Sigmoid colon (tissue), 7 donors: Measurements from ENCODE around the gene DIPK1A. TPM values are rescaled to one million over a fixed set of nuclear protein-coding genes. Genes with fewer than 3 reads are reported as not detected.

Experiments used
- DNase-seq: peaks from one replicate; pipeline ENCODE4 v3.0.0-alpha.2; 2019
- H3K27ac ChIP-seq, 4 donors: fragments of 200-600 bp; sonication (generic); one replicate each; pipeline ENCODE4 v1.5.1; 2016 to 2019; ENCODE audit warnings: mild to moderate bottlenecking in 1 of 4
- H3K27me3 ChIP-seq, 3 donors: fragments of 200-600 bp; sonication (generic); one replicate each; pipeline ENCODE4 v1.5.1; 2019; ENCODE audit warnings: mild to moderate bottlenecking in 1 of 3
- H3K36me3 ChIP-seq, 4 donors: fragments of 200-600 bp; sonication (generic); one replicate each; pipeline ENCODE4 v1.5.1; 2016 to 2019
- H3K4me1 ChIP-seq, 4 donors: fragments of 200-600 bp; sonication (generic); one replicate each; pipeline ENCODE4 v1.5.1; 2017 to 2019
- H3K4me3 ChIP-seq, 4 donors: fragments of 200-600 bp; sonication (generic); one replicate each; pipeline ENCODE4 v1.5.1; 2017 to 2019; ENCODE audit warnings: mild to moderate bottlenecking in 2 of 4, moderate library complexity in 1 of 4
- H3K9me3 ChIP-seq, 4 donors: fragments of 200-600 bp in 3 of 4; sonication (generic) in 3 of 4; one replicate each; pipeline versions ENCODE4 v1.5.1 to v1.6.1; 2013 to 2019
- EP300 ChIP-seq, 4 donors: sonication (generic); formaldehyde crosslinking; IDR thresholded peaks; one replicate each; pipeline ENCODE4 v1.6.1; 2017; ENCODE audit warnings: antibody characterized with exemption in 4 of 4
- POLR2A ChIP-seq, 2 donors: fragments of 450-650 bp; IDR thresholded peaks; one replicate each; pipeline ENCODE4 v1.6.1; 2016; ENCODE audit warnings: antibody characterized with exemption in 2 of 2, mild to moderate bottlenecking in 2 of 2, moderate library complexity in 2 of 2
- POLR2AphosphoS5 ChIP-seq, 4 donors: sonication (generic); formaldehyde crosslinking; IDR thresholded peaks; one replicate each; pipeline ENCODE4 v1.6.1; 2017; ENCODE audit warnings: antibody characterized with exemption in 4 of 4
- WGBS, 2 donors: extraction: QIAGEN DNeasy Blood & Tissue Kit; methylation state at CpG; one replicate each; pipeline ENCODE4 v1.1.7; 2013; 5-methylcytosine and 5-hydroxymethylcytosine counted together
- intact Hi-C: fragments of 100-400 bp; cut with DNase I; formaldehyde crosslinking; loops from one replicate; pipeline ENCODE4 v1.15.1; 2023
- polyA plus RNA-seq, 3 donors: library from polyadenylated mRNA; stranded (reverse); fragments of 200-250 nt; gene quantifications; one replicate each; pipeline ENCODE4 v1.2.3, GENCODE V29; 2013
- total RNA-seq, 4 donors: library from RNA; depleted of rRNA; stranded (reverse); fragments of >200 nt; gene quantifications; one replicate each; pipeline ENCODE4 v1.1.0, GENCODE V29; 2016
- TF ChIP-seq, protein P1 (sequence below), 4 experiments: fragments of 450-650 bp in 3 of 4; fragments of 200-600 bp in 1 of 4; IDR thresholded peaks; one replicate each; pipeline ENCODE4 v1.5.1; 2016 to 2019; ENCODE audit warnings: antibody characterized with exemption in 4 of 4, mild to moderate bottlenecking in 3 of 4, moderate library complexity in 2 of 4
- donor health status: healthy with polysubstance abuse.
- donor health status: Bipolar disorder and iron deficiency.
- donor health status: healthy.

DIPK1A gene
- total and polyA plus RNA-seq, 7 donors: 1.8 to 35.5 (median 19.1) TPM

GRCh38 chr1:92960395-92961130, 699 bp downstream of the DIPK1A start:
- Histone ChIP-seq H3K27me3 (no peaks in the 10 kb centered on the region), H3K27ac (peak overlapping the region; percentile 96 to 99 (median 98)), H3K36me3 (no peaks in the 10 kb centered on the region), H3K4me1 (peaks cover 0 to 46% (median 36%) of the 10 kb centered on the region in 4 donors), H3K4me3 (peak overlapping the region; percentile 82 to 91 (median 88)), H3K9me3 (no peaks in the 10 kb centered on the region)
- intact Hi-C loops: loop anchor here (1.0 to 10.0 kb wide), 5 partner anchors 34 to 387 kb away; partner anchors contain the start of genes DR1, EVI5 and RPL5
- WGBS, 2 donors: 0 to 1% methylated on average over 44 of the region's 44 CpGs
- TF ChIP-seq POLR2A (IDR thresholded peaks at IDR 0.05): no peak
- TF ChIP-seq, protein P1, sequence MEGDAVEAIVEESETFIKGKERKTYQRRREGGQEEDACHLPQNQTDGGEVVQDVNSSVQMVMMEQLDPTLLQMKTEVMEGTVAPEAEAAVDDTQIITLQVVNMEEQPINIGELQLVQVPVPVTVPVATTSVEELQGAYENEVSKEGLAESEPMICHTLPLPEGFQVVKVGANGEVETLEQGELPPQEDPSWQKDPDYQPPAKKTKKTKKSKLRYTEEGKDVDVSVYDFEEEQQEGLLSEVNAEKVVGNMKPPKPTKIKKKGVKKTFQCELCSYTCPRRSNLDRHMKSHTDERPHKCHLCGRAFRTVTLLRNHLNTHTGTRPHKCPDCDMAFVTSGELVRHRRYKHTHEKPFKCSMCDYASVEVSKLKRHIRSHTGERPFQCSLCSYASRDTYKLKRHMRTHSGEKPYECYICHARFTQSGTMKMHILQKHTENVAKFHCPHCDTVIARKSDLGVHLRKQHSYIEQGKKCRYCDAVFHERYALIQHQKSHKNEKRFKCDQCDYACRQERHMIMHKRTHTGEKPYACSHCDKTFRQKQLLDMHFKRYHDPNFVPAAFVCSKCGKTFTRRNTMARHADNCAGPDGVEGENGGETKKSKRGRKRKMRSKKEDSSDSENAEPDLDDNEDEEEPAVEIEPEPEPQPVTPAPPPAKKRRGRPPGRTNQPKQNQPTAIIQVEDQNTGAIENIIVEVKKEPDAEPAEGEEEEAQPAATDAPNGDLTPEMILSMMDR (IDR thresholded peaks at IDR 0.05): peak; percentile 41 to 75 (median 56)
- peak; percentile 51 to 78 (median 75) for TF ChIP-seq POLR2AphosphoS5 (IDR thresholded peaks at IDR 0.05)
- DNase-seq: peak; percentile 82

GRCh38 chr1:92958203-92958970, 2.9 kb downstream of the DIPK1A start:
- Histone ChIP-seq H3K4me1 (peaks cover 0 to 51% (median 36%) of the 10 kb centered on the region in 4 donors), H3K4me3 (no peak overlapping the region), H3K27me3 (no peaks in the 10 kb centered on the region), H3K36me3 (no peaks in the 10 kb centered on the region), H3K9me3 (no peaks in the 10 kb centered on the region), H3K27ac (peak overlapping the region; percentile 22 to 99 (median 79))
- TF ChIP-seq EP300 (IDR thresholded peaks at IDR 0.05): no peak
- no peak for TF ChIP-seq POLR2A (IDR thresholded peaks at IDR 0.05)
- TF ChIP-seq POLR2AphosphoS5 (IDR thresholded peaks at IDR 0.05): no peak
- TF ChIP-seq, protein P1 (IDR thresholded peaks at IDR 0.05): no peak
- no peak for DNase-seq
- WGBS, 2 donors: 47 to 82% methylated on average over 1 of the region's 1 CpG
- intact Hi-C loops: no loop called here

DNA sequence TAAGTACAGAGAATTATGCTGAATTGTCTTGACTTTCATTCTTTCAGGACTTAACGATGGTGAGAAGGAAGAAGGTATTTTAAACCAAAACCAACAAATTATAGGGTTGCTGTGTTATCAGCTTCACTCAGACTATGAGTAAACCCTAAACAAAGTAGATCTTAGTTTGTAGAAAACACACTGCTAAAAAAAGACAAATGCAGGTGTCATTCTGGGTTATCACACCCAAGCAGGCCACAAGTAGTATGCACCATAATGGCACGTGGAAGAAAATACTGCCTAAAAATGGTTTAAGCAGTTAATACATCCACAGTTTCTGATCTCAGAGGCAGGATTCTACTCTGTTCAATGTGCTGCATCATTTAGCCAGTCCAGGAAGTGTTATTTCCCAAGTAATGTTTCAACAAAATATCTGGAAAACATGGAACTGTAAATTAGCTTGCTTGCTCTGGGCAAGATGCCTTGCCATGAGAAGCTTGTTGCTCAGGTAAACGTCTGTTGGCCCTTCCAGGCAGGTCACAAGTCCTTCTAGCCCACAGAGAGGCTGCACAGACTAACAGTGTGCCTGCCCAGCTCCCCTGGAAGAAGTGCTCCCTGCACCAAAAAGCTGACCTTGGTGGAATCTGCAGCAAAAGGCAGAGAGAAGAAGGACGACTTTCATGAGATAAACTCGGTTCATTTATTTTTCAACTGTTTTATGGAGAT, 4.1 kb downstream of the DIPK1A start:
- no peak overlapping the region for H3K4me3 ChIP-seq
- peaks cover 0 to 54% (median 34%) of the 10 kb centered on the region in 4 donors for H3K4me1 ChIP-seq
- no peaks in the 10 kb centered on the region for H3K9me3 ChIP-seq
- intact Hi-C loops: no loop called here
- H3K27ac ChIP-seq: peak overlapping the region; percentile 10 to 99 (median 38)
- TF ChIP-seq EP300 (IDR thresholded peaks at IDR 0.05): no peak
- TF ChIP-seq POLR2AphosphoS5 (IDR thresholded peaks at IDR 0.05): no peak
- TF ChIP-seq POLR2A (IDR thresholded peaks at IDR 0.05): no peak
- TF ChIP-seq, protein P1 (IDR thresholded peaks at IDR 0.05): no peak
- WGBS, 2 donors: 69 to 76% methylated on average over 5 of the region's 5 CpGs
- no peaks in the 10 kb centered on the region for H3K36me3 ChIP-seq
- H3K27me3 ChIP-seq: no peaks in the 10 kb centered on the region
- no peak for DNase-seq

DNA sequence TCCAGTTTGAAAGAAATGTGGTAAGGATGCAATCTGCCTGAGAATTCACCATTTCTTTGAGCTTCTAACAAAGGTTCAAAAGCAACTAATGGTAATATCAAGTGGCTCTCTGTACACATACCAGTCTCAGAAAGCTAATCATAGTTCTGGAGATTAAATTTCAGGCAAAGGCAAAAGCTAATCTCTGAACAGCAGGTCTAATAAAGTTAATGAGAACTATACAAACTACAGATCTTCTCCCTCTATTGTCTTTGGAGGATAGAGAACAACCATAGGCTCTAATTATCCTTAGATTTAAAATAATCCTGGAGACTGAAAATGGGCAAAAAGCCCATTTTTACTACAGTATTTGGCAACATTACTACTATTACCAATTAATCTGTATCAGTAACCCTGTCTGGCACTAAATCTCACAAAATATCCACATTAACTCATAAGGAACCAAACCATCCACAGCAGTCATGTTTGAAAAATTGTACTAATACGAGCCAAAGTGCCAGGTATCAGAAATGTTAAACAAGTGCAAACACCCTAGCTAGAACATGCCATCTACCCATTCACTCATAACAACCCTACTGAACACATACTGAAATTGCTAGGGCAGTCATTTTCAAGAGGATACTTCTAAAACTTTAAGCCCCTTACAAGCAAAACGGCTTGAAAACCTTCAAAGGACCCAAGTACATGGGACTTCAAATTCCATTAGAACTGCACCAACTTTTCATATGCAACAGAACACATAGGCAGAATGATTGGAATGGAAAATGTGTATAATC, 4.8 kb downstream of the DIPK1A start:
- Histone ChIP-seq H3K9me3 (no peaks in the 10 kb centered on the region), H3K27me3 (no peaks in the 10 kb centered on the region), H3K4me3 (no peak overlapping the region), H3K4me1 (peaks cover 0 to 56% (median 39%) of the 10 kb centered on the region in 4 donors), H3K36me3 (no peaks in the 10 kb centered on the region), H3K27ac (peak overlapping the region in 3 of 4 donors; percentile 10 to 99 (median 60))
- intact Hi-C loops: no loop called here
- 78 to 90% methylated on average over 2 of the region's 2 CpGs for WGBS, 2 donors
- TF ChIP-seq POLR2AphosphoS5 (IDR thresholded peaks at IDR 0.05) (no peak), EP300 (IDR thresholded peaks at IDR 0.05) (no peak), POLR2A (IDR thresholded peaks at IDR 0.05) (no peak)
- TF ChIP-seq, protein P1 (IDR thresholded peaks at IDR 0.05): no peak
- DNase-seq: no peak
